Measurements from ENCODE around the gene PTPRF.

The PTPRF gene

DNA sequence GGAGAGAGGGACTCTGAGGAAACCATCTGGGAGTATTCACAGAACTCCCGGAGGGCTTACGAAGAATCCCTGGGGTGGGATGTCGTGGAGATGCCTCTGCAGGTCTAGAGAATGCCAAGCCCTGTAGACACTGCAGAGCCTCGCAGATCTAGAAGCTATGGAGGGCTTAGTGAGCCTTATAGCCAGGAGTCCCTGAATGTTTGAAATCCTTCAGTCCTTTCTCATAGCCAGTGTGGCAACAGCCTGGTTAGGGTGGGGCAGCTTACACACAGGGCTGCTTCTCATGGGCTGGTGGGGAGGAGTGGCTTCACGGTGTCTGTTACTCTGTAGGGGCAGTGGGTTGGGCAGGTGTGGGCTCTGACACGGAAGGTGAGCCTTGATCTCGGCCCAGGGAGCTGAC, 75.1 kb downstream of the PTPRF start:
- TF ChIP-seq FOXP2 (optimal IDR thresholded peaks at IDR 0.05; ENCODE audit: borderline replicate concordance, extremely low read depth, extremely low read length, insufficient read depth), result no peak
- TF ChIP-seq SIN3A (IDR thresholded peaks at IDR 0.05; ENCODE audit: borderline replicate concordance, insufficient read depth, low read length), result no peak
- TF ChIP-seq TAF1 (IDR thresholded peaks at IDR 0.05; ENCODE audit: borderline replicate concordance, insufficient read depth, low read length), result no peak
- TF ChIP-seq, protein P1, sequence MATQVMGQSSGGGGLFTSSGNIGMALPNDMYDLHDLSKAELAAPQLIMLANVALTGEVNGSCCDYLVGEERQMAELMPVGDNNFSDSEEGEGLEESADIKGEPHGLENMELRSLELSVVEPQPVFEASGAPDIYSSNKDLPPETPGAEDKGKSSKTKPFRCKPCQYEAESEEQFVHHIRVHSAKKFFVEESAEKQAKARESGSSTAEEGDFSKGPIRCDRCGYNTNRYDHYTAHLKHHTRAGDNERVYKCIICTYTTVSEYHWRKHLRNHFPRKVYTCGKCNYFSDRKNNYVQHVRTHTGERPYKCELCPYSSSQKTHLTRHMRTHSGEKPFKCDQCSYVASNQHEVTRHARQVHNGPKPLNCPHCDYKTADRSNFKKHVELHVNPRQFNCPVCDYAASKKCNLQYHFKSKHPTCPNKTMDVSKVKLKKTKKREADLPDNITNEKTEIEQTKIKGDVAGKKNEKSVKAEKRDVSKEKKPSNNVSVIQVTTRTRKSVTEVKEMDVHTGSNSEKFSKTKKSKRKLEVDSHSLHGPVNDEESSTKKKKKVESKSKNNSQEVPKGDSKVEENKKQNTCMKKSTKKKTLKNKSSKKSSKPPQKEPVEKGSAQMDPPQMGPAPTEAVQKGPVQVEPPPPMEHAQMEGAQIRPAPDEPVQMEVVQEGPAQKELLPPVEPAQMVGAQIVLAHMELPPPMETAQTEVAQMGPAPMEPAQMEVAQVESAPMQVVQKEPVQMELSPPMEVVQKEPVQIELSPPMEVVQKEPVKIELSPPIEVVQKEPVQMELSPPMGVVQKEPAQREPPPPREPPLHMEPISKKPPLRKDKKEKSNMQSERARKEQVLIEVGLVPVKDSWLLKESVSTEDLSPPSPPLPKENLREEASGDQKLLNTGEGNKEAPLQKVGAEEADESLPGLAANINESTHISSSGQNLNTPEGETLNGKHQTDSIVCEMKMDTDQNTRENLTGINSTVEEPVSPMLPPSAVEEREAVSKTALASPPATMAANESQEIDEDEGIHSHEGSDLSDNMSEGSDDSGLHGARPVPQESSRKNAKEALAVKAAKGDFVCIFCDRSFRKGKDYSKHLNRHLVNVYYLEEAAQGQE (IDR thresholded peaks at IDR 0.05; ENCODE audit: insufficient read depth in 1 of 2, low read depth in 2 of 2, low read length in 2 of 2), result no peak
- no peak for TF ChIP-seq POLR2AphosphoS5 (IDR thresholded peaks at IDR 0.05; ENCODE audit: low read depth, low read length)

DNA sequence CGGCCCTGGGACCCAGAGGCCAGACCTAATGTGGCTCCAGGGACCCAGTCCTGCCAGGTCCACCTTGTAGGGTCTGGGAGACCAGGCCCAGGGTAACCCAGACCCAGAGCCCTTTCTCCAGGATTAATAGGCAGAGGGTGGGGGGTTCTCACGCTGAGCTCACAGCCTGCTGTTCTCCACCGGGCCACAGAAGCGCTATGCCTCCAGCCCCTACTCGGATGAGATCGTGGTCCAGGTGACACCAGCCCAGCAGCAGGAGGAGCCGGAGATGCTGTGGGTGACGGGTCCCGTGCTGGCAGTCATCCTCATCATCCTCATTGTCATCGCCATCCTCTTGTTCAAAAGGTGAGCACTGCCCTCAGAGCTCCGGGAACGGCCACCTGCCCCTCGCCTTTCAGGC, 75.9 kb downstream of the PTPRF start:
- TF ChIP-seq FOXP2 (optimal IDR thresholded peaks at IDR 0.05; ENCODE audit: borderline replicate concordance, extremely low read depth, extremely low read length, insufficient read depth) (no peak), TAF1 (IDR thresholded peaks at IDR 0.05; ENCODE audit: borderline replicate concordance, insufficient read depth, low read length) (no peak), SIN3A (IDR thresholded peaks at IDR 0.05; ENCODE audit: borderline replicate concordance, insufficient read depth, low read length) (no peak), POLR2AphosphoS5 (IDR thresholded peaks at IDR 0.05; ENCODE audit: low read depth, low read length) (no peak)
- TF ChIP-seq, protein P1 (IDR thresholded peaks at IDR 0.05; ENCODE audit: insufficient read depth in 1 of 2, low read depth in 2 of 2, low read length in 2 of 2), result no peak

DNA sequence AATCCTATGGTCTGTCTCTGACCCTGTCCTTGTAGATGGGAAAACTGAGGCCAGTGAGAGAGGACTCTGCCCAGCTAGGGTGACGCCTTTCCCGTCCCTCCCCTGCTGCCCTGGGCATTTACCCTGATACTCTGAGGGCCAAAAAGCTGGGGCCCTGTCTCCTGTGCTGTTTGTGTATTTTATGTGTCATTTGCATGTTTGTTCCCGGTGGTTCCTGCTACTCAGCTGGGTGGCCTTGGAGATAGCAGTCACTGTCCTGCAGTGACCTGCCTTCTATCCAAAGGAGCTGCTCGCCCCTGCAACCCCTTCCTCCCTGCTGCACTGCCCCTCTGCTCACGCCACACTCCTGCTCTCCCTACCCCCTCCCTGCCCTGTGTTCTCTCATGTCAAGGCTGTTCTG, 78.1 kb downstream of the PTPRF start:
- TF ChIP-seq FOXP2 (optimal IDR thresholded peaks at IDR 0.05; ENCODE audit: borderline replicate concordance, extremely low read depth, extremely low read length, insufficient read depth), result no peak
- no peak for TF ChIP-seq POLR2AphosphoS5 (IDR thresholded peaks at IDR 0.05; ENCODE audit: low read depth, low read length)
- TF ChIP-seq TAF1 (IDR thresholded peaks at IDR 0.05; ENCODE audit: borderline replicate concordance, insufficient read depth, low read length), result no peak
- no peak for TF ChIP-seq SIN3A (IDR thresholded peaks at IDR 0.05; ENCODE audit: borderline replicate concordance, insufficient read depth, low read length)

DNA sequence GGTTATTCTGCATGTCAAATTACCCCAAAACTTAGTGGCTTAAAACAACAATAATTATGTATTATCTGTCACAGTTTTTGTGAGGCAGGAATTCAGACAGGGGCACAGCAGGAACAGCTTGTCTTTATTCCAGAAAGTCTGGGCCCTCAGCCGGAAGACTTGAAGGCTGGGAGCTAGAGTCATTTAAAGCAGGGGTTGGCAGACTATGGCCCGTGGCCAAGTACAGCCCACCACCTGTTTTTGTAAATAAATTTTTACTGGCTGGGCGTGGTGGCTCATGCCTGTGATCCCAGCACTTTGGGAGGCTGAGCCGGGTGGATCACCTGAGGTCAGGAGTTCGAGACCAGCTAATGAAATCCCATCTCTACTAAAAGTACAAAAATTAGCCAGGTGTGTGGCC, 79.7 kb downstream of the PTPRF start:
- TF ChIP-seq, protein P1 (IDR thresholded peaks at IDR 0.05; ENCODE audit: insufficient read depth in 1 of 2, low read depth in 2 of 2, low read length in 2 of 2), result no peak
- TF ChIP-seq POLR2AphosphoS5 (IDR thresholded peaks at IDR 0.05; ENCODE audit: low read depth, low read length) (no peak), FOXP2 (optimal IDR thresholded peaks at IDR 0.05; ENCODE audit: borderline replicate concordance, extremely low read depth, extremely low read length, insufficient read depth) (no peak), SIN3A (IDR thresholded peaks at IDR 0.05; ENCODE audit: borderline replicate concordance, insufficient read depth, low read length) (no peak), TAF1 (IDR thresholded peaks at IDR 0.05; ENCODE audit: borderline replicate concordance, insufficient read depth, low read length) (no peak)

DNA sequence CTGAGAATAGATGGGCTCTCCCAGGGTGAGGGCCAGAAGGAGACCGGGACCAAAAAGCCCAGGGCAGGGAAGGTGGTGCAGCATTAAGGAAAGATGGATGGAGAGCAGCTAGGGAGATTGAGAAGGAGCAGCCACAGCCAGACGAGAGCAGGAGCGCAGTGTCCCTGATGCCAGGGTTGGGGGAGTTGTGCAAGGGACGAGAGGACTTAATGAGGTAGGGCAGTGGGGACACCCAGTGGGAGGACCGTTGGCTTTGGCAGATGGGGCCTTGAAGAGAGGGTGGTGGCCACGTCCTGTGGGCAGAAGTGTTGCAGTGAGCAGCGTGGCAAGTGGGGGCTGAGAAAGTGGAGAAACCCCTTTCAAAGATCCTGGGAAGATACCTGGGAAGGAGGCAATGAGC, 81.3 kb downstream of the PTPRF start:
- TF ChIP-seq POLR2AphosphoS5 (IDR thresholded peaks at IDR 0.05; ENCODE audit: low read depth, low read length) (no peak), FOXP2 (optimal IDR thresholded peaks at IDR 0.05; ENCODE audit: borderline replicate concordance, extremely low read depth, extremely low read length, insufficient read depth) (no peak), SIN3A (IDR thresholded peaks at IDR 0.05; ENCODE audit: borderline replicate concordance, insufficient read depth, low read length) (no peak), TAF1 (IDR thresholded peaks at IDR 0.05; ENCODE audit: borderline replicate concordance, insufficient read depth, low read length) (no peak)
- TF ChIP-seq, protein P1 (IDR thresholded peaks at IDR 0.05; ENCODE audit: insufficient read depth in 1 of 2, low read depth in 2 of 2, low read length in 2 of 2), result no peak

All from PFSK-1 (cell line).